OCI-LY7 (cell line): ENCODE measurements around the gene FRAS1.
A peak's percentile ranks its signal among the peaks of the same experiment; 100 is the strongest.

Experiments
- CTCF ChIP-seq: fragments of 200-600 bp; sonication (generic); conservative IDR thresholded peaks from 2 replicates; pipeline ENCODE4 v1.5.1; 2014; ENCODE audit warnings: mild to moderate bottlenecking, antibody characterized with exemption, low read length, moderate library complexity, mixed read lengths
- EZH2phosphoT487 ChIP-seq: fragments of 200-600 bp; sonication (generic); IDR thresholded peaks from 2 replicates; pipeline ENCODE4 v1.6.1; 2018; ENCODE audit warnings: low read depth, borderline replicate concordance, mild to moderate bottlenecking, mixed run types, antibody characterized with exemption, low read length, moderate library complexity, mixed read lengths

GRCh38 chr4:78057135-78057599, at the start of gene FRAS1:
- TF ChIP-seq CTCF (peak; percentile 57), EZH2phosphoT487 (no peak)
